ENCODE results near the gene PKHD1. TPM values are rescaled to one million over a fixed set of nuclear protein-coding genes. Genes with fewer than 3 reads are reported as not detected.

Gene PKHD1
- total RNA-seq, 1 donor from 2014 or later, result 0.04 TPM

DNA sequence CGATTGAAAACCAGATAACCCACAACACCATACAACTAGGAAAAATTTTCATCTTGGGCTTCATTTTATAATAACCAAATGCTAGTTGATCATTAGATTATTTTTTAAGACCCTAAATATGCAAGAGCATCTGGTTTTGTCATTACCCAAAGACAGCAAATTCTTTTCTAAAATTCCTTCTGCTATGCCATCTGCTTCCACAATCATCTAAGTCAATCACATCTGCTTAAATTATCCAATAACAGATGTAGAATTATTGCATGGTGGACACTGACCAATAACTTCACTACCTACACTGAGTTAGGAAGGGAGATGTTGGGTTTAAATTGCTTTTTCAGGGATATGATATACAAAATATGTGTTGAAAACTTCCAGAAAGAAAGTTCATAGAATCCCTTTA, 41.9 kb downstream of the PKHD1 start:
- ATAC-seq, result no peak

DNA sequence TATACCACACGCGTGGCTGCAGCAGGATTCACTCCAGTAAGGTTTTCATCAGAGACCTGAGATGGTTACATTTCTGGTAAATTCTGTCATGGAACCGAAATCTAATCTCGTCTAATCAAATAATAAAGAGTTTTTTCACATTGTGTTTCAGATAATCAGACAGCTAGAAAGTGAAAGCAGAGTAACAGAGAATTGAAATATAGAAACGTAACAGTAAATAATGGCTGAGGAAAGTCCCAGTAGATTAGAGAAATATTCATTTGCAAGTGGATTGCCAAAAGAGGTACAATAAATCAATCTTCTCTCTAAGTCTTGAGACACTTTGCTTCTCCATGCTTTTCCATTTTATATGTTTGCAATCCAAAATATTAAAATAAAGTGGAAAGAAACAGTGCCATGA, 42.4 kb downstream of the PKHD1 start:
- ATAC-seq, result no peak

- ATAC-seq, result no peak
These were observed 45.1 kb downstream of the PKHD1 start for GRCh38 chr6:52042141-52042885.

GRCh38 chr6:52041134-52041533, 46.3 kb downstream of the PKHD1 start:
- ATAC-seq, result no peak

DNA sequence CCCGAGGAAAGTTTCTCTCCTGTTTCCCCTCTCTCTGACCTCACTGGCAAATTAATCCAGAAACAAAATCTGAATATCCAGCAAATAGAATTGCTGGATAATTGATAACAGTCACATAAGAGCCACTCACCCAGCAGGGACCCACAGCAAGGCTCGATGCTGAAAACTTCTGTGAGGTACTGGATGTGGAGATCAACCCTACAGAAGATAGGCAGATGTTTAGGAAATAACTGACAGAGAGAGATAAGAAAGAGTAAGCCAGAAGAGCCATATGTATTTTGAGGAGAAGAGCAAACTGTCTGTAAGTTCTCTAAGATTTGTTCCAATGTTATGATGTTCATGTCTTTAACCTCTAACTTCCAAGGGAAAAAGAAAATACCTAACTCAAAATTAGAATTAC, 59.7 kb downstream of the PKHD1 start:
- no peak for ATAC-seq

DNA sequence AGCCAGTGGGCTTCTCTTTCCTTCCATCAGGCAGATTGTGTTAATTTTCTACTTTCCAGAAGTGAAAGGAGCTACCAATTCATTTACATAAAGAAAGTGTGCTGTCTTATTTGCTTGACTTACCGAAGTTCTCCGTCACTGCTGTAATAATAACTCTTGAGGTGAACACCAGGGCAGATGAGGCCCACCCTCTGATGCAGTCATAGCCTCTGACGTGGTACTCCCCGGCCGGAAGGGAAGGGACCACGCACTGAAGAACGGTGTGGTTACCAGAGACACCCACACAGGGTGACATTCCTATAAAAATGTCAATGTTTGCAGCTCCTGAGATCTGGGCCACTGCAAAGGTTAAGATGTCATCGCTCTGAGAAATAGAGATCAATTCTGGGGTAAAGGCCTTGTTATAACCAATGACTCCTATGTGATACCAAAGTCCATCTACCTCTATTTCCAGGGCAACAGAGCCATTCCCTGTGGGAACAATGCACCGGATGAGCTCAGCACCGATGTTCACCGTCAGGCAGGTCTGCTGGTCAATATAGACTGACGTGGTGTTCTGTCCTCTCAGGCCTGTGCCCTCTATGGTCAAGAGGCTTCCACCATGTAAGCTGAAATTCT, 62.9 kb downstream of the PKHD1 start:
- no peak for ATAC-seq

GRCh38 chr6:52022675-52023074, 64.7 kb downstream of the PKHD1 start:
- no peak for ATAC-seq

- ATAC-seq, result no peak
These were observed 66.4 kb downstream of the PKHD1 start for GRCh38 chr6:52020945-52021570.

DNA sequence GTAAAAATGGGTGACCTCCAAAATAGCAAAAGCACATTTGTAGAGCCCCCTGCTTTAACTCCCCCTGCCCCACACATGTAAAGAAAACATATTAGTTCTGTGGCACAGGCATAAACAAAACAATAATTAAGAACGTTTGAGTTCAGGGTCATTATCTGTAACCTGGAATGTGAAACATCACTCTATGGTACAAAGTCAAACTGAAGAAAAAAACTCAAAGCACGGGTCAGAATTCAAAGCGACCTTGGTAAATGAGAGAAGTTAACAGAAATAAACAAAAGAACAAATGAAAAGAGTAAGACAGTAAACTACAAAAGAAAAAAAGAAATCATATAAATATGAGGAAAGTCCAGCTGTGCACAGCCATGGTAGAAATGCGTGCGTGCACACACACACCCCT, 67.5 kb downstream of the PKHD1 start:
- no peak for ATAC-seq

DNA sequence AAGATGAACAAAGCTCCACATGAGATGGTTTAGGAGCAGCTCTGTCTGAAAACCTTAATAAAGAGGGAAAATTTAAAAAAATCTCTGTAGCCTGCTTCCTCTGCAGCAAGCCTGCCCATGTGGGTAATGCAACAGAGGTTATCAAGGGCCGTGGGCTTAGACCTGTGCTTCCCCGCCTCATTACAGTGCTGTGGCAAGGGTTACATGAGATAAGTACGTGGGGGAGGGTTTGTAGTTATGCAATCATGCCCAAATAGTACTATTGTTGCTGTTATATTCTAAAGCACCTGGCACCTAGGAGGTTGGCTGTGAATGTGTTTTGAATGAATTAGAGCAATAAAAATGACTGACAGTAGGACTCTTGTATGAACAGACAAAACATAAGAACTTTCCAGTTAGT, 68.3 kb downstream of the PKHD1 start:
- ATAC-seq, result no peak

- ATAC-seq, result no peak
These were observed 70.3 kb downstream of the PKHD1 start for GRCh38 chr6:52016915-52017748.

DNA sequence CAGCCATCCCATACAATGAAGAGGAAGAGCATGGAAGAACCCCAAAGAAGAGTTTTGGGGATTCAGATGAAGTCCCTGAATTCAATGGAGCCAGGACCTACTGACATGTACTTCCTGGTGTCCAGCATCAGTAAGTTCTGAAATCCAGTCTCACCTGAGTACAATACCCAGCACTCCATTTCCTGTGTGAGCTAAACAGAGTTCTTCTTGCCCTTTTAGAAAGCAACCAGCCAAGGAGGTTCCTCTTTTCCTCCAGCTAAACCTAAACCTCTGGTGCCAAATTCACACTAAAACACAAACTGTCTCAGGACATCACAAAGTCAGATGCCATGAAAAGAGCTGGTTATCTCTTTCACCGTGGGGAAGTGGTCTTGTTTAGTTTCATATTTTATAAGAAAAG, 71.5 kb downstream of the PKHD1 start:
- no peak for ATAC-seq

- no peak for ATAC-seq
These were observed 73.0 kb downstream of the PKHD1 start for GRCh38 chr6:52014391-52014790.

DNA sequence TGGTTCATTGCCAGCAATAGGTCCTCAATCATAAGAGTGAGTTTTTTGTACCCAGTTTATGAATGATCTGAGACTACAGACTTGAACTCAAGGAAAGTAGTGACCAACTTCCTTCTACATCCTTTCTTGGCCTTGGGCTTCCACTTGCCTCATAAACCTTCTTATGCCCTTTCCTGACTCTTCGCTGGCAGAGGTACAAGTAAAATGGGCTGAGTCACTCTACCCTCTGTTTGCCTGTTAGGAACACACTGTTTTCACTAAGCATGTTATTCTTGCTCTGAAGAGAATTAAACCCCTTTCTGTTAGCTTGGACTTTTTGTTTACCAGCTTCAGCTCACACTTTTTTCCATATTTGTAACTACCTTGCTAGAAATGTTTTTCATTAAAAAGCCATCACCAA, 74.4 kb downstream of the PKHD1 start:
- ATAC-seq, result no peak

- ATAC-seq, result no peak
These were observed 74.8 kb downstream of the PKHD1 start for GRCh38 chr6:52012582-52012981.

DNA sequence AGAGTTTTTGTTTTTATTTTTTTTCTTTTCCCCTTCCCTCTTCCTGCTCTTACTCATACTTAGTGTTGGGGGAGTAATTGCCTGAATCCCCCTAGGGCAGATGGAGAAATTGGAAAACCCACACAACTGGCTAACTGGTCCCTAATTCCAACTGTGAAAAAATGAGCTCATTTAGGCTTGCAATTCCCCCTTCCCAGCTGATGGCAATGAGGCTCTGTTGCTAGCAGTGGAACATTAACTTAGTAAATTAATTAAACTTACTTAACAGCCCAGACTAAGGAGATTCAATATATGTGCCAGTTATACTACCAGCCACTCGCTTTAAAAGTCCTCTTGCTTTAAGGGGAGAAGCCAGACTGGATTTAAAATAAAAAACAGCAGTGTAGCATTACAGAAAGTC, 76.6 kb downstream of the PKHD1 start:
- no peak for ATAC-seq

- ATAC-seq, result no peak
These were observed 77.3 kb downstream of the PKHD1 start for GRCh38 chr6:52010145-52010544.

DNA sequence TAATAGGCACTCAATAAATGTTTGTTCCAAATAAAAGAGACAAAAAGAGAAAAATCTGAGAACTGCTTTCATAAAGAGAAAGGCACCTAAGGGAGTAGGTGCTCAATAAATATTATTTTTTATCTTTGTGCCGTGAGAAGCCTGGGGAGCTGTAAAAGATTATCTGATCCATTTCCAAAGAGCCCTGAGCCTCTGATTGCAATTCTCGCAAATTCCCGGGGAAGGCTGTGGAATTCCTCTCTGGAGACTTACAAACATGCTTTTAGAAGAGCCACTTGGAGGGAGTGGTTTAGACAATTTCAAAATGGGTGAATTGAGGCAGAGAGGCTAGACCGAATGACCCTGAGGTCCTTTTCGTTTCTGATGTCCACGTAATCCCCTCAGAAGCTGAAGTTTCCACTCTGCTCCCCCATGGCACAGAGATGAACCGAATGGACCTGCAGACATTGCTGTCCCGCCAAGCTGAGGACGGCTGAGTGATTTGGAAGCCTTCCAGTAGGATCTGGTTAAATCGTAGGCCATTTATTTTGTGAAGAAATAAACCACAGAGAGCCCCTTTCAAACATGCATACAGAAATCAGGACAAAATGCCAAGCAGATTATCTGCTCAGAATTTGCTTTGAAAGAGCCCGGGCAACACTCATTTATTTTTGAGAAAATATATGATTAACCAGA, 77.8 kb downstream of the PKHD1 start:
- no peak for ATAC-seq

DNA sequence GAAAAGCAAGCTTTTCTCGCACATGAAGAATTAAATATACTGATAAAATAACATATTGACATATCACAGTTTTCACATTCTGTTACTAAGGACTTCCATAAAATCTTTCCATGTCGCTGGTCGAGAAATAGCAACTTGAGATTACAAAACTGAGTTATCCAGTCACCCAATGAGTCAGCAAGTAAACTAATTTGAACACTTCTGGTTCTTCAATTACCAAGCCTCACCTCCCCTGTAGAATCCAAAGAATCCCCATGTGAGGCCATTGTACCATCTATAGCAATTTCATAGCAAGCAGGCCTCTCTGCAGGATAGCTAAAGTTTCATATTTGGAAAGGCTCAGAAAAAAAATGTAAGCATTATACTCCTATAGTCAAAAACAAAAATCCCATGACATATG, 87.3 kb downstream of the PKHD1 start:
- no peak for ATAC-seq

DNA sequence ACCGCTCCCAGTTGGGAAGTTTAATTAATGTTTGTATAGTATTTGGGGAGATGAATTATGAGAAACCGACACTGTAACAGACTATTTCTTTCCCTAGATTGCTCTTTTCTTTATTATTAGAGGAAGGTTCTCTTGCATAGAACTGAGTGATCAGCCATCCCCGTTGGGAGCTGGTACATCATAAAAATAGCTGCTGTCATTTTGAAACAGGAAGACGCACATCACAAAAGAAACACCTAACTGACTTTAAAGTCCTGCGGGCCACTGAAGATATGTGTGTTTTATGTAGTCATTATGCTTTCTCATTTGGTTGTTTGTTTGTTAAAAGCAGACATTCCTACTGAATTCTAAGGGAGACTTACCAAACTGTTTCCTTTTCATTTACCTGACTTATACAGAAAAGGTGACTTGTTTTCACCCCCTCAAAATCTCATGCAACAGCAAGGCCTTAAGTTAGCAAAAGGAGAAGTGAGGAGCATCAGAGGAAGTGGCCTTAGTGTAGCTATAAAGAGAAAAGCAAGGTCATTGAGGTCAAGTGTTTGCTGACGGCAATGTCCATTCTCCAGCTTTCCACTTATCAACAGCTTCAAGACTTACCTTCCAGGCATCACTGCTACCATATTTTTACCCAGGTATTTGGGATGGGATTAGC, 91.0 kb downstream of the PKHD1 start:
- no peak for ATAC-seq

DNA sequence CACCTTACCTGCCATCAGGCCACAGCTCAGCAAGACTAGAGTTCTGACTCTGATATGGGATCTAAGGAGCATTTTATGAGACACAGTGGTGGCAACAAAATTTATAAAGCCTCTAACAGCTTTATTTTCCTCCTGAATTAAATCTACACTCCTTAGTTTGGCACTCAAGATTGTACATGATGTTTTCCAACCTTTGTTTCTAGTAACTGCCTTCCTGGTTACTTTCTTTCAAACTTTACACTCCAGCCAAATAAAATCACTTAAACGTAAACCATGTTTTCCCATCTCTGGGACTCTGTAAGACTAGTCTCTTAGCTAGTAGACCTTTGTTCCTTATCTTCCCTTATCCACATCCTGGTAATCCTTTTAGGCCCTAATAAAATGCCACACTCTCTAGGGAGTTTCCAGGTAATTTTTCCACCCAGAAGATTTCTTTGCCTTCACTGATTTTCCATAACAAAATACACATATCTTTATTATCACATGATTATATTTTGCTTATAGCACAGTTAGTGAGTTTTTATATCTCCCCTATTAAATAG, 92.1 kb downstream of the PKHD1 start:
- no peak for ATAC-seq

DNA sequence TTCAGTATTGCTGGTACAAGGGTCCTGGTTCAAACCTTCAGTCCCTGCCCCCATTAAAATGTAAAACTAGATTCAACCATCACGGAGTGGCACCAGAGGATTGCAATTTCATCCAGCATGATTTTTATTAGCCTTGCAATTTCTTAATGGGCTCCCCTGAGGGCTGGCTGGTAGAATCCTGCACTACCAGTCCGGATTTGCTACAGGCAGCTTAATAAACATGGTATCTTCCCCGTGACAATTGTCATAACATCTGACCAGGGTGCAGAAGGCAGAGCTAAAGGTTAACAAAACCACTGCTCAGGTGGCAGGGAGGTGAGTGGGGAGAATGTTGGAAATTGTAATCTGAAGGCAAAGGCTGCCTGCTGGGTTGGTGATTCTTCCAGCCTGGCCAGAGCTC, 94.5 kb downstream of the PKHD1 start:
- no peak for ATAC-seq
